Measurements from ENCODE around the gene WNK4.

WNK4 gene

DNA sequence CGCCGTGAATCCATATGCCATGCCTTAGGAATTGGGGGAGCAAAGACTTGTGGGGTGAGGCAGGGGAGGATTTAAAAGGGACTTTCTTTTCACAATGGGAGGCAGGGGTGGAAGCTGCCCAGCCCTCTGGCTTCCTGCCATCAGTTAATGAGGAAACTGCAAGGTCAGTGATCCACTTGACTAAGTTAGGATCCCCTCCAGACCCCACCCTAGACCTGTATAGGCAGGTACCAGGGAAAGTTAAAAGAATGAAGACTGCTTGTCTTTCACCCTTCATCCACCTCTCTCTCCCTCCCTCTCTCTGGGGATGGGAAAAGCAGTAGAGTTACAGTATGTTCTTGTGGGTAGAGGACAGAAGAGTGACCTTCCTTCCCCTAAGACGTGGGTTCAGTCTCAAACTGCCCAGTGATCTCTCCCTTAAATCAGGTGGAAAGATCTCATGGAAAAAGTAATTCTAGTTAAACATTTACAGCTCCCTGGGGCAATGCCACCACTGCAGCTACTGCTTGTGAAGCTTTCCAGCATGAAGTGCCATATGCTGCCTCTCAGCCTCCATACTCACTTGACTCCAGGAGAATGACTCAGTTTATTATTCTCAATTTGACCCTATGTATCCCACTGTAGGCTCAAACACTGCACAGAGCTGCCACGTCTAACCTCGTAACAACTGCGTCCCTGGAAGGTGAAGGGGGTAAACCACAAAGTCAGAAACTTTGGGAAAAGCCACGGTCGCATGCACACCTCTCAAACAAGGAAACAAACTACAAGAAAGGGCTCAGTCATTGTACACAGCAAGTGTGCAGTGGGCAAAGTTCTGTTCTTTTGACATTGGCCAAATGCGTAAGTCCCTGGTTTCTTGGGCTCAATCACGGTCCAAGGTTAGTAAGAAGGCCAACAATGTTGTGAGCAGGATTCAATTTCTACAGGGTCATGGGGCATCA lies 16.9 kb downstream of the WNK4 start:
- DNase-seq, result no peak

DNA sequence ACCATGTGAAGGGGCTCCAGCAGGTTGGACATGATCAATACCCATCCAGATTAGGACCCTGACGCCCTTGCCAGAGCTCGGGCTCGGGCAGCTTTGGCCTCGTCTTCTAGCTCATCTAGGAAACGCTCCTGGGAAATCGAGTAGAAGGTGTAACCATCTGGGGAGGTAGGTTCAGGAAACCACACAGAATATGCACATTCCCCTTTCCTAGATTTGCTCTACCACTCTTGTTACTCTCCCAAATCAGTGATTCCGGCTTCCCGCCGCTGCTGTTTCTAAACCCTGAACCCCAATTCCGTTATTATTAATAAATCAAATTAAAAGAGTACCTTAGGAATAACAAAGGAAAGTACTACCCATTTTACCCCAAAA lies 17.6 kb downstream of the WNK4 start:
- DNase-seq, result no peak

DNA sequence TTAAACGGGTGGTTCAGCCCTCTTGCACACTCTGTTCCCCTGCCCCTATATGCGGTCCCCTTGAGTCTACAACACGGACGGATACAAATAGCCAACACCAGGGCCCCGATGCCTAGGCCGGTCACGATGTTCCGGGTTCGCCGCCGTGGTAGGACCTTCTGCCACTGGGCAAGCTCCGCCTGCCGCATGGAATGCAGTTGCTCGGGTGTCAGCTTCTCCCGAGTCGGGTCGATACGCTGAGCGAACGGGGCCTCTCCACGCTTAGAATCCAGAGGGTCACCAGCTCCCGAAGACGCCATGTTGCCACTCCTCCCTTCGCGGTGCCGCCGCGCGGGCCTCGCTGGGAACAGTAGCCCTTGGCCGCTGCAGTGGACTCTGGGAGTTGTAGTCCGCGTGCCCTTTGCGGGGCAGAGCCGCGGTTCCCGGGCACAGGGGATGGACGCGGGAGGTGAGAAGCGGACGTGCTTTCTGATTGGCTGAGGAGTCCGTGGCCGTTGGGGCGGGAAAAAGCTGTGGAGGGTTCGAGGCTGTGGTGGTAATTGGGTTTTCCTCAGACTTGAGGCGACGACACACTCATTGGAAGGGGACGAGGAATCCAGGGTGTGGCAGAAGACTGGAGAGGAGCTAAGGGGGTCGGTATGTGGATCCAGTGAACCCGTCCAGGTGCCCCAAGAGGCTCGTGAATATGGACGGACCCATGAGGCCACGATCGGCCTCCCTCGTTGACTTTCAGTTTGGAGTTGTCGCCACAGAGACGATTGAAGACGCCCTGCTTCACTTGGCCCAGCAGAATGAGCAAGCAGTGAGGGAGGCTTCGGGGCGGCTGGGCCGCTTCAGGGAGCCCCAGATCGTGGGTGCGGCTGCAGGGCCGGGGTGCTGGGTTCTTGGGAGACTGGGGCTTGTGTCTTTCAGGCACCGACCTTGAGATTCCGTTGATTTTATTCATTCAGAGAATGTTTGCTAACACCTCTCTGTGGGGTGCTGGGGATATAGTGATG lies 18.3 kb downstream of the WNK4 start, which contains the start of the genes CNTD1 and COA3:
Gene CNTD1, plus strand, starts transcription at position 479 of the 998 bp plus-strand sequence. Its CDS starts 207 bp downstream, at position 686.
Gene COA3, minus strand, starts transcription at position 322 of the 998 bp plus-strand sequence. Its CDS starts 23 bp downstream, at position 299.
- DNase-seq, result peak; percentile 75

DNA sequence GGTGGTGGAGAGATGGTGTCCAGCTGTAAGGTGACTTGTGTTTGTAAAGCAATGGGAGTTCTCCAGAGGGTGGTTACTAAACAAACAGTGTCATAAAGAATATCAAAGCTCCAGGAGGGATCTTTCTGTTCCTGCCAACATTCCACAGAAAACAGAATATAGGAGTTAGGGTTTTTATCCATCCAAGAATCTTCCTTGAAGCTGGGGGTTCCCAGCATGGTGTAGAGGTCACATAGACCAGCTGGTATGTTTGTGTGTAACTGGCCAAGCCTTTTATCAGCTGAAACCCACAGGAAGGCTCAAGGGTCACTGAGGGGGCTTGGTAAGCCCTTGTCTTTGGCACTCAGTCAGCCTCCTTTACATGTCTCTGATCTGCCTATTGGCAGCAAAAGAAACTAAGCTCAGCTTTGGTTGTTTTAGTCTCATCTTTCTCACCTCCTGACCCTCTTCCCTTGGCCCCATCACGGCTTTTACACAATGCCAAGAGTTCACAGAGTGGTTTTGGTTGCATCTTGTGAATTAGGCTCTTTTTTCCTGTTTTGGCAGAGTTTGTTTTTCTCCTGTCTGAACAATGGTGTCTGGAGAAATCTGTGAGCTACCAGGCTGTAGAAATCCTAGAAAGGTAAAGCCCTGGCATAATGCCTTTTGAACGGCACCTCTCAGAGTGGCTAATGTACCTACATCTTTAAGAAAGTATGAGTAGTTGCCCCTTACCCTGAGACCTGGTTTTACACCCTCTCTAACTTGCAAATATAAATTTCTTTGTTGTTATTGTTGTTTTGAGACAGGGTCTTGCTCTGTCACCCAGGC lies 22.9 kb downstream of the WNK4 start:
- DNase-seq, result no peak

DNA sequence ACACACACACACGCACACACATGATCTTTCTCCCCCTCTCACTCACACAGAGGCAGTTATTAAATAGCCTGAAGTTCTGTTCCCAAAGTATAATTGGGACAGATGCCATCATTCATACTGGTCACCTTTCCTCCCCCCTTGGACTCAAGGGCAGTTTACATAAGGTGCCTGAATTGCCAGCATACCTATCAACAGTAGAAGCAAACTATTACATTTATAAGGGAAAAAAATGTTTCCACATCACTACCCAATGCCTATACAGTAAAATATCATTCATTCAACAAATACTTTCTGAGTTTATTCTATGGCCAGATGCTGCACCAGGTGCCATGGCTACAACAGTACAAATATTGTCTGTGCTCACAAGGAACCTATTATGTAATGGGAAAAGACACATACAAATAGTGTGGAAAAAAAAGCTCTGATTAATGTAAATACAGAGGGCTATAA lies 24.5 kb downstream of the WNK4 start:
- no peak for DNase-seq

DNA sequence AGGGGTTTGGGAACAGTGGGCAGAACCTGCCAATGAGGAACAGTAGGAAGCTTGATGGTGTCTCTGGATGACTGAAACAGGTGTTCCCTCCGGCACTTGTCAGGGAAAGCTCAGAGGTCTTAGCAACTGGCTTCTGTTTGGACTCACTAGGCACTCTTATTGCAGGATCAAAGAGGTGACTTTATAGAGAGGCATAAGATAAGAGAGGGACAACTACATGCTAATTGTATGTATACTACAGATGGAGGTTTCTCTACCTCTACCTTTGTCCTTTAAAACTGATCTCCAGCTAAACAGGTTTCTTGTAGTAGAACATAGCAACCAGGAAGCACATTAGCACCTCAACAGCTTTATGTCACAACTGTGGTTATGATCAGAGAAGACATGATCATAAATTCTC lies 25.8 kb downstream of the WNK4 start:
- DNase-seq, result no peak

DNA sequence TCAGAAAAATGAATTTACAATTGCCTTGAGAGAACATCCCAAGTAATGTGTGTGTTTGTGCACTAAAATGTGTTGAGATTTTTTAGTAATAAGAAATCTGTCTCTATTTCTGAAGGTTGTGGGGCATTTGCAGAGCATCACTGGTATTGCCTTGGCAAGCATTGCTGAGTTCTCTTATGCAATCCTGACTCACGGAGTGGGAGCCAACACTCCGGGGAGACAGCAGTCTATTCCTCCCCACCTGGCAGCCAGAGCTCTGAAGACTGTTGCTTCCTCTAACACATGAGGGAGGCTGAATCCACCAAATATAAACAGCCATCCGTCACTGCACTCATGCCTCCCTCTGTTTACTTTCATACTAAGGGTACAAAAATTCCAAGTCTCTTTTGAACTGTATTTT lies 28.8 kb downstream of the WNK4 start:
- DNase-seq, result no peak

DNA sequence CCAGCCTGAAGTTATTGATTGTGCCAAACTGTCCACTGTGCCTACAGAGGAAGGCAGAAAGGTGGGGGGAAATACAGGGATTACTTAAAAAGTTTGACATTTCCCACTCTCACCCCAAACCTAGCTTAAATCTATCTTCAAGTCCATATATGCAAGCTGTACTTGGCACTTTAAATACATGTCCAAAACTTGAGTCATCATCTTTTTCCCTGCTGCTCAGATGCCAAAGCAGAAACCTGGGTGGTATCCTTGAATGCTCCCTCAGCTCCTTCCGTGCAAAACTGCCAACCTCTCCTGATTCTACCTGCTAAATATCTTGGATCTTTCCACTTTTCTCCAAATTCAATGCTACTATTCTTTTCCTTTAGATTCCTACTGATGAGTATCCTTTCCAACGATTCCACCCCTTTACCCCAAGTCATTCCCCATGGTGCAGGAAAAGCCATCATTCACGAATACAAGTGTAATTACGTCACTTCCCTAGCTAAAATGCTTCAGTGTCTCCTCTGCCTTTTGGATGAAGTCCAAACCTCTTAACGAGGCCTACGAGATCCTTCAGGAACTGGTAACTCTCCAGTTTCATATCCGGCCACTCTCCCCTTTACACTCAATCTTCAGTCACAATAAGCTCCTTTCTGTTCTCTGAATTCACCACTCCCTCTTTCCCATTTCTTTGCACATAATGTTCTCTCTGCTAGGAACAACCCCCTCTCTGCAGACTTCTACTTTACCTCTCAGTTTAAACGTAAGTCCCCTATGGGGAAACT lies 34.4 kb downstream of the WNK4 start:
- DNase-seq, result no peak

DNA sequence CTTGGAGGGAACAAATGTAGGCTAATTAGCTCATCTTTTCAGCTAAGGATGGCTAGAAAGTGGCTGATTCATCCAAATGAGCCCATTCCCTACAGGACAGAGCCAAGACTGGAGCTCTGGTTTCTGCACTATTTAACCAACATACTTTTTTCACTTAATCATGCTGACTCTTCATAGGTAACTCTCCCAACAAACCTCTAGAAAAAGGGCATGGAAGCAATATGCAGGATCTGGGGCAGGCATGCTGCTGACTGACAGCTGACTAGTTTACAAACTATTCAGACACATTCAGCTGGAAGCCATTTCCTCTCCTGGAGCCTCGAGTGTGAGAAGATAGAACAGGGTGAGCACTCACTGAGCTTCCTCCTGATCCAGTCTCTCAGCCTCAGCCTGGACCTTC lies 37.5 kb downstream of the WNK4 start:
- DNase-seq, result no peak

DNA sequence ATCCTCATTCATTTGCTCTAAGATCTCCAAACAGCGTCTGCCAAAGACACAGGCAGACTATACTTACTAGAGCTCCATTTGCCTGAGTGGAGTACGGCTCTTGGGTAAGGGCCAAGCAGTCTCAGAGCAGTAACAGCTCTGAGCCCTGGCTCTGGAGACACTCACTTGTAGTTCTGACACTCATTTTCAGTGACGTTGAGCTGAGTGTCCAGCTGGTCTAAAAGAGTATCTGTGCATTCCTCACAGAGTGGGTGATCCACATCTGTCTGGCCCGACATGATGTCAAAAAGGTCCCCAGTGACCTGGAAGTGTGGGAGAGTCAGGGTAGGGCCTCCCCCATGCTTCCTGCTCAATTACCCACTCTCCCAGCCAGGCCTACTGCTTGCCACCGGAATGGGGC lies 38.0 kb downstream of the WNK4 start:
- DNase-seq, result no peak

DNA sequence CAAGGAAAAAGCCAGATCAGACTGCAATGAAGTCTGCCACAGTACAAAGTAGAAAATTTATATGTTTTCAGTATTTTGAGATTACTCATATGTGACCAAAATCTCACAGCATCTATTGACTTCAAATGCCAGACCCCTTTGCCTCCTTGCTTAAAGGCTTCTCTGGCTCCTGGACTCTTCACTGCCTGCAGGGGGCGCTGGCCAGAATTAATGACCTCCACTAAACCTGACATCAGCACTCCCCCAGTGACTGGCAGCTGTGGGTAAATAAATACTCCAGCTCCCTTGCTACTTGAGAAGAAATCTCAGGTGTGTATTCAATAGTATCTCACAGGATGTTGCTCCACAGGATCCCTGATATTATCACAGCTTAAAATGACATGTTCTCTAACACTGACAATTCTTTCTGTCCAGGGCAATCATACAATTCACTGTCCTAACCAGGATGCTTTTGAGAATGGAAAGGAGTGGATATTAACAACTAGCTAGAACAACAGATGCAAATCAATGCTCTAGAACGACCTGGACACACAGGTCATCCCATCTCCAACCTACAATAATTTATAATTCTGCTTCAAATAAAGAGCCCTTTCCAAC lies 39.6 kb downstream of the WNK4 start:
- DNase-seq, result peak; percentile 61

DNA sequence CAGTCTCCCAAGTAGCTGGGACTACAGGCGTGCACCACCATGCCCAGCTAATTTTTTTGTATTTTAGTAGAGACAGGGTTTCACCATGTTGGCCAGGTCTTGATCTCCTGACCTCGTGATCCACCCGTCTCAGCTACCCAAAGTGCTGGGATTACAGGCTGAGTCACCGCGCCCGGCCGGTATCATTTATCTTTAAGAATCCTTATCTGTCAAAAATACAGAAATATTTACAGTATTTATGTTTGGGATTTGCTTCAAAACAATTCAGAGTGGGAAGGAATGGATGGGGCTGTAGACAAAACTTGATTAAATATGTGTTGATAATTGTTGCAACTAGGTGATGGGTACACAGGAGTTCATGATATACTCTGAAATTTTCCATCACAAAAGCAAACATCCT lies 40.8 kb downstream of the WNK4 start:
- no peak for DNase-seq

DNA sequence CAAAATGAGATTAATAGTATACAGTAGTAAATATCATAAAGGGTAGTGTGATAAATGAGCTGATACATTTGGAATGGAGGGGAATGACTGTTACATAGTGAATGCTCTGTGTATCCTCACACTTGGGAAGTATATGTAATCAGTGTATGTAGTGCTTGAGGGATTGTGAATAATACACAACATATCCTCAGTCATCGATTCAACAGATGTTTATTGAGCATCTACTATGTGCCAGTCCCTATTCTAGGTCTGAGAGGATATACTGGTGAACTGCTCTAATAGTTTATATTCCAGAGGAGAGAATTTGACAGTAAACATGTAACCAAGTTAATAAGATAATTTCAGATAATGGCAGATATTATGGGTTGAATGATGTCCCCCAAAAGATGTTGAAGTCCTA lies 47.1 kb downstream of the WNK4 start:
- no peak for DNase-seq

DNA sequence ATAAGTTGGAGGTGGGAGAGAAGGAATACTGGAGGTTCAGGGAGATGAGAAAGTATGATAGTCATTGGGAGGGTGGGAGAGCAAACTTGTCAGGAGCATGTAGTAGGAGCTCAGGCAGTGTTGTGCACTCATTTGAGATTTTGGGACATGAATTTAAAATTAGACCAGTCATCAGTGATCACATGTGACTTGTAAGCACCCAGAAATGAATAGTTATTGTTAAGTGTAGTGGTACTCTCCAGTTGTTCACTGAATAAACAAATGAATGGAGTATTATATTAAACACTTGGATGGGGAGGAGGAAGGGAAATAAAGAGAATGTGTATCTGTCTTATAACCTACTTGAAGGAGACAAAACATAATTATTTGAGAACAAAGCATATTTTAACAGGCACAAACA lies 50.6 kb downstream of the WNK4 start:
- no peak for DNase-seq

DNA sequence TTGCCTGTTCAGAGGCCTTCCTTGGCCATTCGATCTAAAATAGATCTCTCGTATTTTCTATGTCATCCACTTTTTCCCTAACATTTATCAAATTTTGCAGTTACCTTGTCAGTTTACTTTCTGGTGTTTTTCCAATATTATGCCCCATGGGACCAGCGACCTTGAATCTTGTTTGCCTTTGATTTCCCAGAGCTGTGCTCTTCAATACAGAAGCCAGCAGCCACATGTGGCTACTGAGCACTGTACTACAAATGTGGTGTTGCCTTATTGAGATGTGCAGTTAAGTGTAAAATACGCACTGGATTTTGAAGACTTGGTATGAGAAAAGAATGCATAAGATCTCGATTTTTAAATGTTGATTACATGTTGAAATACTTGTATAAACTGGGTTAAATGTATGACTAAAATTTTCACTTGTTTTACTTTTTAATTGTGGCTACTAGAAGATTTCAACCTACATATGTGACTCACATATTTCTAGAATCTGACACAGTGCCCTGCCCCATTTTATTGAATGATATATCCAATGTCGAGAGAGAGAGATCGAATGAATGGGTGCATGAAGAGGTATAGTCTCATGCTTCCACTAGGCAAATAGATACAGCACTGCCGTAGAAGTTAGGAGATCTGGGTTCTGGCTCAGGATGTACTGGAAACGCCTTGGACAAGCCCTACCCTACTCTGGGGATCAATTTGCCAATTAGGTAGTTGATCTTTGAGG lies 52.0 kb downstream of the WNK4 start:
- no peak for DNase-seq

DNA sequence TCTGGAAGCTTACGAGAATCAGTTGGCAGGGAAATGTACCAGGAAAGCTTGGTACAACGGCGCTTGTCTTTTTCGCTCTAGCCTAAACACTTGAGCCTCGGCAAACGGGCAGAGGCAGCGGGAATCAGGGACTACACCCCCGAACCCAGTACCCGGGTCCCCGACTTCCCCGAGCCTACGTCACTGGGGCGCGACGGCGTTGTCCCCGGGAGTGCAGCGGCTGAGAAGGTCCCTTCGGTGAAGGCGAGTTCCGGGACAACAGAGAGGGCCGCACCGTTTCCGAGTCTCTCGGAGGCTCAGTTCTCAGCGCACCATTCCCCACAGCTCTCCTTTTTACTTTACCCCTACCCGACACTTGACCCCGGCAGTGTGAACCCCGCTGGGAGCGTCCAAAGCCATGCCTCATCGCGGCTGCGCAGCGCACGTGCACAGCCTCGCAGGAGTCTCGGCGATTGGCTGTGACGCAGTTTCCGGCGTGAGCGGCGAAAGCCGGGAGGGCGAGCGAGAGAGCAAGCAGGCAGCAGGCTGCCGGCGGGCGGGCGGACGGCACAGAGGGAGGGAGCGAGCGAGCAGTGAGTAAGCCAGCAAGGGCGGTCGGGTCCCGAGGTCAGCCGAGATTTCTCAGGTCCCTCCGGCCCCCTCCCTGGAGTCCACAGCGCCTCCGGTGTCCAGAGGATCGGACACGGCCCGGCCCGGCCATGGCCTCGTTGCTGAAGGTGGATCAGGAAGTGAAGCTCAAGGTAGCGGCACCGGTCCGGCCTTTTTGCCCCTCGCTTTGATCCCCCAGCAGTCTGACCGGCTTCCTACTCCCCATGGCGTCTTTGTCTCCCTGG lies 52.7 kb downstream of the WNK4 start, which contains the start of gene PSME3:
Gene PSME3, plus strand, starts transcription at position 464 of the 833 bp plus-strand sequence. Its CDS starts 235 bp downstream, at position 699.
- peak; percentile 86 for DNase-seq

DNA sequence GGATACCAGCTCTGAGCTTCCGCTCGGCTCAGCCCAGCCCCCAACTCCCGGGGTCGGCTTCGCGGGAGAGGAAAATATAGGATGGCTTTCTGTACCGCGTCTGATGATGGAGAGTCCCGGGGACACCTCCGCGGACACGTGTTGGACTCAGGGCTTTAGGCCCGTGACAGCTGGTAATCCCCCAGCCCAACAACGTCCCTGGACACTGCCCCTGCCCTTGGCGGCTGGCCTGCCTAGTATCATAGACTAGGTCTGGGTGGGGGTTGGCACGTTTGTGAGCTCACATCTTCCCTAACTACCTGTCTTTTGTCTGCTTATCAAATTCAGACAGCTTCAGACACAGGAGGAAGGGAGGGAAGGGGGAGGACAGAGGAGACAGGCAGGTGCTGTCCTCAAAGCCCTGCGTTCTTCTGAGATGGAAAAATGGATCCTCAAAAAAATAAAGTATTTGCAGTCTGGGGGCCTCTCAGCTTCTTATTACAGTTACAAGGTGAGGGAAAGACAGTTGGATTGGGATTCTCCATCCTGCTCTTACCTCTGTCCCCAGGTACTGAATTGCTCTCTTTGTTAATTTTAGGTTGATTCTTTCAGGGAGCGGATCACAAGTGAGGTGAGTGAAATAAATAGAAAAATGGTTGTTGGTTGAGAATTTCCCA lies 53.5 kb downstream of the WNK4 start:
- peak; percentile 21 for DNase-seq

DNA sequence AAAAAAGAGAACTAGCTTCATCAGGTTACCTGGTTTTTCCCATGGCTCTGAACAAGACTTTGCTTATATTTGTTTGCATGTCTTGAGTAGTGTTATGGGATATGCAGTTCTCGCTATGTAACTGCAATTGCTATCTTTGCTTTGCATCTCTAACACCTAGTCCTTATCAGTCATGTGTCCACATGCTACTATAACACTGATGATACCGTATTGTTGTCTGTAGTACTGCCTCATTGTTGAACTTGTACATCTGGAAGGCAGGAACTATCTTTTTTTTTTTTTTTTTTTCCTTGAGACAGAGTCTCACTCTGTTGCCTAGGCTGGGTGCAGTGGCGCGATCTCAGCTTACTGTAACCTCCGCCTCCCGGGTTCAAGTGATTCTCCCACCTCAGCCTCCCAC lies 55.3 kb downstream of the WNK4 start:
- no peak for DNase-seq
